Keratinocyte (primary cell): ENCODE data around the gene B3GNT5.

Experiments used
- CTCF ChIP-seq, 3 experiments: IDR thresholded peaks in 1 of 3; conservative IDR thresholded peaks in 1 of 3; optimal IDR thresholded peaks in 1 of 3; 2 replicates in 2 of 3; 3 replicates in 1 of 3; pipeline versions ENCODE3 to v1.5.1; 2011; ENCODE audit warnings: low read length in 3 of 3, mild to moderate bottlenecking in 3 of 3, moderate library complexity in 2 of 3, control low read depth in 1 of 3, inconsistent platforms in 1 of 3; ENCODE audit not compliant: insufficient read depth in 2 of 3; ENCODE audit errors: extremely low read depth in 1 of 3
- EZH2 ChIP-seq: IDR thresholded peaks from one replicate; pipeline ENCODE4 v1.6.1; 2012; ENCODE audit warnings: inconsistent platforms, mild to moderate bottlenecking, low read length, moderate library complexity

- TF ChIP-seq CTCF (optimal IDR thresholded peaks at IDR 0.05 in 1 of 3, IDR thresholded peaks at IDR 0.05 in 1 of 3, conservative IDR thresholded peaks at IDR 0.05 in 1 of 3; ENCODE audit: extremely low read depth in 1 of 3, insufficient read depth in 2 of 3, low read length in 3 of 3) (no peak), EZH2 (no peak)
Measured at GRCh38 chr3:183267140-183267539, 14.1 kb downstream of the B3GNT5 start.
